Prostate gland (tissue), 2 donors: ENCODE data around the gene IL24. TPM values are rescaled to one million over a fixed set of nuclear protein-coding genes. Genes with fewer than 3 reads are reported as not detected.
A peak's percentile ranks its signal among the peaks of the same experiment; 100 is the strongest.

Experiments used
- DNase-seq: peaks from one replicate; pipeline ENCODE4 v3.0.0-alpha.2; 2019; ENCODE audit warnings: low spot score
- H3K27ac ChIP-seq, 2 donors: fragments of 200-600 bp; sonication (generic); 2 replicates each; pipeline ENCODE4 v1.5.1; 2017 to 2019
- H3K27me3 ChIP-seq: fragments of 200-600 bp; sonication (generic); replicated peaks from 2 replicates; pipeline ENCODE4 v1.5.1; 2019; ENCODE audit not compliant: insufficient read depth
- H3K36me3 ChIP-seq, 2 donors: fragments of 200-600 bp; sonication (generic); 1 replicate in 1 of 2; 2 replicates in 1 of 2; pipeline versions ENCODE4 v1.5.1 to v1.8.1; 2017 to 2019
- H3K4me1 ChIP-seq: fragments of 200-600 bp; sonication (generic); replicated peaks from 2 replicates; pipeline ENCODE4 v1.5.1; 2019
- H3K4me3 ChIP-seq, 2 donors: fragments of 200-600 bp; sonication (generic); 2 replicates each; pipeline ENCODE4 v1.5.1; 2017 to 2019
- H3K9me3 ChIP-seq: fragments of 200-600 bp; sonication (generic); 2 replicates; pipeline ENCODE4 v1.5.1; 2017
- CTCF ChIP-seq, 4 experiments: fragments of 200-600 bp in 2 of 4; fragments of 450-650 bp in 2 of 4; sonication (generic) in 2 of 4; IDR thresholded peaks; 1 replicate in 3 of 4; 2 replicates in 1 of 4; pipeline ENCODE4 v1.5.1; 2016 to 2019; ENCODE audit warnings: antibody characterized with exemption in 4 of 4, mild to moderate bottlenecking in 2 of 4, moderate library complexity in 2 of 4
- POLR2A ChIP-seq: fragments of 450-650 bp; IDR thresholded peaks from one replicate; pipeline ENCODE4 v1.6.1; 2016; ENCODE audit warnings: antibody characterized with exemption, mild to moderate bottlenecking
- POLR2AphosphoS5 ChIP-seq: sonication (generic); formaldehyde crosslinking; IDR thresholded peaks from one replicate; pipeline ENCODE4 v1.6.1; 2017; ENCODE audit warnings: antibody characterized with exemption
- WGBS: methylation state at CpG from one replicate; pipeline ENCODE4 v1.1.5; 2018; 5-methylcytosine and 5-hydroxymethylcytosine counted together
- intact Hi-C: fragments of 100-400 bp; cut with DNase I; formaldehyde crosslinking; loops from one replicate; pipeline ENCODE4 v1.14.2; 2022
- total RNA-seq, 2 donors: library from RNA; depleted of rRNA; stranded (reverse); fragments of >200 nt; gene quantifications; one replicate each; pipeline ENCODE4 v1.1.0, GENCODE V29; 2016

IL24 gene
- total RNA-seq, 2 donors from 2014 or later: not detected

- peak; percentile 91 for DNase-seq
- 2% methylated on average over 55 of the region's 69 CpGs for WGBS
- TF ChIP-seq CTCF (IDR thresholded peaks at IDR 0.05): peak in 1 of 4 experiments; percentile 11
- TF ChIP-seq POLR2AphosphoS5: peak; percentile 73
- peak; percentile 26 for TF ChIP-seq POLR2A
- Histone ChIP-seq H3K36me3 (no peaks in the 10 kb centered on the region), H3K4me1 (no peaks in the 10 kb centered on the region), H3K27ac (peak overlapping the region; percentile 63 to 64), H3K27me3 (no peaks in the 10 kb centered on the region), H3K9me3 (no peaks in the 10 kb centered on the region), H3K4me3 (peak overlapping the region; percentile 42 to 46)
- intact Hi-C loops: no loop called here
Observed at GRCh38 chr1:206909161-206909882, 12.1 kb downstream of the IL24 start.

- H3K9me3 ChIP-seq: no peaks in the 10 kb centered on the region
- H3K27ac ChIP-seq: peak overlapping the region; percentile 63 to 64
- no peaks in the 10 kb centered on the region for H3K36me3 ChIP-seq
- intact Hi-C loops: loop anchor here (2.0 kb wide), 1 partner anchor 45 kb away; the partner anchor contains the start of gene IL20
- no peaks in the 10 kb centered on the region for H3K4me1 ChIP-seq
- no peak for TF ChIP-seq POLR2AphosphoS5
- TF ChIP-seq POLR2A: no peak
- no peak for TF ChIP-seq CTCF (IDR thresholded peaks at IDR 0.05)
- H3K27me3 ChIP-seq: no peaks in the 10 kb centered on the region
- WGBS: 23% methylated on average over 14 of the region's 14 CpGs
- no peak for DNase-seq
- H3K4me3 ChIP-seq: peak overlapping the region; percentile 42 to 46
Observed at GRCh38 chr1:206909883-206910318, 12.7 kb downstream of the IL24 start.

GRCh38 chr1:206911064-206911663 is 13.9 kb downstream of the IL24 start:
- Histone ChIP-seq H3K27me3 (no peaks in the 10 kb centered on the region), H3K36me3 (no peaks in the 10 kb centered on the region), H3K4me1 (no peaks in the 10 kb centered on the region), H3K4me3 (no peak overlapping the region), H3K9me3 (no peaks in the 10 kb centered on the region), H3K27ac (no peak overlapping the region)
- DNase-seq: peak; percentile 39
- WGBS: 0% methylated on average over 1 of the region's 1 CpG
- intact Hi-C loops: loop anchor here (2.0 kb wide), 1 partner anchor 46 kb away; the partner anchor contains the start of gene IL20
- TF ChIP-seq CTCF (IDR thresholded peaks at IDR 0.05) (peak; percentile 67 to 89 (median 80)), POLR2AphosphoS5 (no peak)

- intact Hi-C loops: loop anchor here (2.0 kb wide), 2 partner anchors 178 to 278 kb away; partner anchors contain the start of gene DYRK3
- 20% methylated on average over 7 of the region's 7 CpGs for WGBS
- peak; percentile 78 for DNase-seq
Observed at GRCh38 chr1:206912445-206913095, 15.3 kb downstream of the IL24 start.

More at GRCh38 chr1:206912445-206913095, 15.3 kb downstream of the IL24 start:
- TF ChIP-seq POLR2AphosphoS5 (peak; percentile 67), POLR2A (no peak), CTCF (IDR thresholded peaks at IDR 0.05) (peak; percentile 85 to 92 (median 90))
- Histone ChIP-seq H3K9me3 (no peaks in the 10 kb centered on the region), H3K4me3 (no peak overlapping the region), H3K4me1 (no peaks in the 10 kb centered on the region), H3K27ac (no peak overlapping the region), H3K27me3 (no peaks in the 10 kb centered on the region), H3K36me3 (no peaks in the 10 kb centered on the region)
